HuH-7.5 (cell line): Measurements from ENCODE around the gene UCN.
"Not testable (repeated sequence)": the region's sequence is repeated elsewhere in the genome, so short reads cannot be mapped to it uniquely, and the experiment has no call there.

Experiments
- DNase-seq: peaks from one replicate; pipeline ENCODE4 v3.0.0; 2011; ENCODE audit warnings: low spot score

UCN gene, protein sequence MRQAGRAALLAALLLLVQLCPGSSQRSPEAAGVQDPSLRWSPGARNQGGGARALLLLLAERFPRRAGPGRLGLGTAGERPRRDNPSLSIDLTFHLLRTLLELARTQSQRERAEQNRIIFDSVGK

GRCh38 chr2:27308359-27308881 is at the start of gene UCN:
Gene UCN, minus strand, starts transcription at chr2:27308445. Its CDS starts 550 bp downstream, at chr2:27307895.
- DNase-seq: no peak

GRCh38 chr2:27356382-27357181 is 48.3 kb upstream of the UCN start, which contains the start of gene GTF3C2:
Gene GTF3C2, minus strand, starts transcription at chr2:27356764. Its CDS starts 13,210 bp downstream, at chr2:27343554.
- peak; percentile 75 for DNase-seq

- no peak for DNase-seq
Observed at GRCh38 chr2:27356056-27356381, 47.8 kb upstream of the UCN start.

DNA sequence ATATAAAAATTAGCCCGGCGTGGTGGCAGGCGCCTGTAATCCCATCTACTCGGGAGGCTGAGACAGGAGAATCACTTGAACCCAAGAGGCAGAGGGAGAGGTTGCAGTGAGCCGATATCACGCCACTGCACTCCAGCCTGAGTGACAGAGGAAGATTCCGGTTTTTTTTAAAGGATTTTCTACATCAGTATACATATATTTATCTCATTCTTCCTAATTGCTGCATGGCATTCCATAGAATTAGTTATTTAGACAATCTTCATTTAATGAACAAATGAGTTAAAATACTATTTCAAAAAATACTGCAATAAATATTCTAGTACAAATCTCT is 46.3 kb upstream of the UCN start:
- DNase-seq: no peak

DNA sequence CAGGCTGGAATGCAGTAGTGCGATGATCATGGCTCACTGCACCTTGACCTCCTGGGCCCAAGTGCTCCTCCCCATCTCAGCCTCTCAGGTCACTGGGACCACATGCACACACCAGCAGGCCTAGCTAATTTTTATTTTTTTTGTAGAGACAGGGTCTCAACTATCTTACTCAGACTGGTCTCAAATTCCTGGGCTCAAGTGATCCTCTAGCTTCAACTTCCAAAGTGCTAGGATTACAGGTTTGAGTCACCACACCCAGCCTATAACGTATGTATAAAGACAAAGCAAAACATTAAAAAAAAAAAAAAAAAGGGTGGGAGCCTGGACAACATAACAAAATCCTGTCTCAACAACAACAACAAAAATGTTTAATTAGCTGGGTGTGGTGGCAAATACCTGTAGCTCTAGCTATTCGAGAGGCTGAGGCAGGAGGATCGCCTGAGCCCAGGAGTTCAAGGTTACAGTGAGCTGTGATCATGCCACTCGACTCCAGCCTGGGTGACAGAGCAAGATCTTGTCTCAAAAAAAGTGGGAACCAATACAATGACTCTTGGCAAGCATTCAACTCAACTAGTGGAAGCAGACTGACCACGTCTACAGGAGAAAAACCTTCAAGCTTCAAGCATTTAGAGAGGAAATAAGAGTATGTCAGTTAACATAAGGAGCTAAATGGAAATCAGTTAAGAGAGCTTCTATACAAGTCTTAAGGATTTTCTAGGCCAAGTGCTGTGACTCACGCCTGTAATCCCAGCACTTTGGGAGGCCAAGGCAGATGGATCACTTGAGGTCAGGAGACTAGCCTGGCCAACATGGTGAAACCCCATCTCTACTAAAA is 45.7 kb upstream of the UCN start:
- DNase-seq: no peak

GRCh38 chr2:27353386-27353761 is 45.1 kb upstream of the UCN start:
- not testable (repeated sequence) for DNase-seq

GRCh38 chr2:27351802-27352598 is 43.8 kb upstream of the UCN start:
- DNase-seq: no peak

- no peak for DNase-seq
Observed at GRCh38 chr2:27350106-27350693, 42.0 kb upstream of the UCN start.

- DNase-seq: no peak
Observed at GRCh38 chr2:27347641-27348040, 39.4 kb upstream of the UCN start.

DNA sequence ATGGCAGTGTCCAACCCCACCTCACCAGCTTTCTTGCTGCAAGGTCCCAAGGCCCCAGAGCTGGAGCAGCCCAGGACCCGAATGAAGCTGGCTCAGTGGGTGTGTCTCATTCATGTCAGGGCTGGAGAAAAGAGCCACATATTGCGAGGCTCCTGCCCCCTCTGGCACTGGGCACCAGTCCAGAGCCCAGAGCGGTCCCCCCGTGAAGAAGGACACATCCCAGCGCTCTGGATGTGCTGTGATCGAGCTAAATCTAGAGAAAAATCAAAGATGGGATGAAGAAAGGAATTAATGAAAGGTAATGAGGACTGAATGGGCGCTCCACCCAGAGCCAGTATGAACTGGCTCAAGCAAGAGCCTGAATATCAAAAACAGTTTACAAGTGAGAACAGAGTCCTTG is 27.9 kb upstream of the UCN start:
- DNase-seq: no peak

DNA sequence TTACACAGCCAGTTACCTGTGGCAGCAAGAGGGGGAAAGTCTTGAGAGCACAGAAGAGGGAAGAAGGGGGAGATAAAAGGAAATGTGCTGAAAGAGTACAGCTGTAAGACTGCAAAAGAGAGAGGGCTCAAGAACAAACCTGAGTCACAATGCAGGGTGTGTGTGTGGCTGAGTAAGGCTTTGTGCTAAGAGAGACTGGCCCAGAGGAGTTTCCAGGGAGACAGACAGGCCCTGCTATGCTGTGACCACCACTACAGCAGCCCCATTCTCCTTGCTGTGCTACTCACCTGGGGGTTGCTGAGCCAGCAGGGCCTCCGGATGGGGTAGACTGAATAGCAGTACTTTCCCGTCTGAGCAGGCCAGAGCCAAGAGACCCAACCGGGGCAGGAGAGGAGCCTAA is 27.1 kb upstream of the UCN start:
- no peak for DNase-seq

DNA sequence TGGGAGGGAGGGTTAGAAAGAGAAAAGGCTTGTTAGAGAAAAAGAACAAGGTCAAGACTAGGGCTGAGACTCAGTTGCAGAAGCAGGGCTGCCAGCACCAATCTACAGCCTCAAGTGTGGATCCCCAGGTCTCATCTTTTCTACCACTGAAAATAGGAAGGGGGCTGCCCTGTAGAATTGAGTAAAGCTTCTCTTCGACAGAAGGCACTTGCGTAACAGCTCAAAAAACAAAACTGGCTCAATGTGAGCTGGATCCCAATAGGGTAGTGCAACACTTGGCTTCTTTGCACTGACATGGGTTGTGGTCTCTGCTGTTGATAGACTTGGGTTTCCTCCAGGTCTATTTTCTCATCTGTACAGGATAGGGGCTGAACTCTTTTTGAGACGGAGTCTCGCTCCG is 16.5 kb upstream of the UCN start:
- DNase-seq: no peak

- DNase-seq: no peak
Observed at GRCh38 chr2:27323596-27324285, 15.5 kb upstream of the UCN start.

DNA sequence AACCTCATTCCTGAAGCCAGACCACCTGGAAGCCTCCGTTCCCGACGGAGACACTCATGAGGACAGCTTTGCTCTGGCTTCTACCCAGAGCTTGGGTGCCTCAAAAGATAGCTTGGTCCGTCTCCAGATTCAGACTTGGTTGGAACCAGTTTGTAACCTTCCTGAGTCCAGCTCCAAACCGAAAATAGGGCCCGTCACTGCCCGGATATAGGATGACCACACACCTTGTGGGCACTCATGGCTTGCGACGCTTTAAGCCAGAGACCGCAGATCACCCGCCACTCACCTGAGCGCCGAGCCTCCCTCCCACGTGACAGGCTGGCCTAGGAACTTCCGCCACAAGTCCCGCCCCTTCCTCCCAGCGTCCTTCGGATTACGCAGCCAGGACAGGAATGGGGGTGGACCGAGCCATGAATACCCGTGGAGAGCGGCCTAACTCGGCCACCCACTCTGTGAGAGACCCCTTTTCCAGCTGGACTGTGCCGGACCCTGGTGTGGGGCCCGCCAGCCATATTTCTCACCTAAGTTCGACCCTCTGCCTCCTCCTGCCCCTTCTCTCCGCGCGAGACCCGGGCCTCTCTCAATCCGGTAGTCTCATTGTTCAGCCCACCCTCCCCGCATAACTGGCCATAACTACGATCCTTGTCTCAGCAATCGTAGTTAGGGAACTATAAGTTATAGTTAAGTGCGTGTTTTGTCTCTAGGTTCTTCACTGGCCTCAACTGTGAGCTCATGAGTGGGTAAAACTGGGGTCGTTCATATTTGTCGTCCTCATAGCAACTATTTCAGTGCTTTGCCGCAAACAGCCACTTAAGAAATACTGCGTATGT is 14.7 kb upstream of the UCN start, which contains the start of gene MPV17:
MPV17 (minus strand) TSS at position 332 of the 830 bp plus-strand sequence. CDS start 580 bp downstream, outside the sequence.
- DNase-seq: peak; percentile 91

DNA sequence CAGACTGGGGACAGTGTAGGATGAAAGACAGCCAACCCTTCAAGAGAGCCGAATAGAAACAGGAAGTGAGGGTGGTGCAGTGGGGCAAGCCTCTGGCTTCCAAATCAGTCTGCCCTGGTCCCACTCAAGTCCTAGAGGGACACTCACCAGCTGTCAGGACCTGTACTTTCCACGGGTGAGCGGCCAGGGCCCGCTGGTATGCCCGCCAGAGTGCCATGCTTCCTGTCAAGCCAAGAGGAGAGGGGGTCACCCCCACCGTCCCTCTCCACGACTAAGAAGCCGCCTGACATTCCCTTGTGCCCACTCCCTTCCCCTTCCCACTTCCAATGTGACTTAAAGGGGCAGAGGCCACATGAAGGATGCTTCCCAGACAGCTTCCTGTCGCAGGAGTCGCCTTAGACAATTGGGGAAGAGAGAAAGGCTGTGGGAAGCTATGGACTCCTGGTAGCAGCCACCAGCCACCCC is 14.1 kb upstream of the UCN start:
- no peak for DNase-seq

- peak; percentile 69 for DNase-seq
Observed at GRCh38 chr2:27320958-27321543, 12.8 kb upstream of the UCN start.

DNA sequence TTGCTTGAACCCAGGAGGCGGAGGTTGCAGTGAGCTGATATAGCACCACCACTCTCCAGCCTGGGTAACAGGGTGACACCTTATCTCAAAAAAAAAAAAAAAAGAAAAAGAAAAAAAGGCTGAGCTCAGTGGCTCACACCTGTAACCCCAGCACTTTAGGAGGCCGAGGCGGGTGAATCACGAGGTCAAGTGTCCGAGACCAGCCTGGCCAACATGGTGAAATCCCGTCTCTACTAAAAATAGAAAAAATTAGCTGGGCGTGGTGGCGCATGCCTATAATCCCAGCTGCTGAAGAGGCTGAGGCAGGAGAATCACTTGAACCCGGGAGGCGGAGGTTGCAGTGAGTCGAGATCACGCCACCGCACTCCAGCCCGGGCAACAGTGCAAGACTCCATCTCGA is 11.6 kb upstream of the UCN start:
- not testable (repeated sequence) for DNase-seq

DNA sequence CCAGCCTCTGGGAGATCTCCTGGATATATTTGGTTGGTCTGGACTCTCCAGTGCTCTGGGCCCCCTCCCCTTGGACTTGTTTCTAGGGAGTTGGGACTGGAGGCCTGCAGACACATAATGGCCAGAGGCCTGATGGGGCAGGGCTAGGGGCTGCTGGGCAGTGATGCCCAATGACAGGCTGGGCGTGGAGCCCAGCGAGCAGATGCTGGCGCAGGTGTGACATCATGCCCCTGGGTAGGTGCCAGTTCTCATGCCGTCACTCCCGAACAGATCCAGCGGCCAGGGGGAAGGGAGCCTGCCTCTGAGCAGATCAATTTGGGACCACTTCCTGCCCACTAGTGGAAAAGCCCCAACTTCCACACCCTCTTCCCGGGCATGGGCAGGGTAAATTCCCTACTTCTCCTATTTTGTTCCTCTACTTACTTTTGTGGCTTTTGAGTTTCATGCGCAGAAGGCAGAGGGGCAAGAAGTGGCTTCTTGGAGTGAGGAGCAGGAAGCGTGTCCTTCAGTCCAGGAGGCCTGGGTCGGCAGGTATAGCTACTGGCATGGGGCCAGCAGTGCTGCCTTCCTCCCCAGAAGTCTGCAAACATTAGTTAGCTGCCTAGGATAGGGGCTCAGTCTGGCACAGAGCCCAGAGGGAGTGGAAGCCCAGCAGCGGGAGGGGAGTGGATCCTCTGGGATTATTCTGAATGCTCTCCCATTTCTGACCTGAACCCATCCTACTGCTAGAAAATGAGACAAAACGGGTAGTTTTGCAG is 8.6 kb upstream of the UCN start:
- DNase-seq: no peak

- DNase-seq: no peak
Observed at GRCh38 chr2:27315122-27315521, 6.9 kb upstream of the UCN start.
